Stimulated activated CD8-positive, alpha-beta memory T cell treated with anti-CD3 and anti-CD28 coated beads, Interleukin-4, amount 100 ng/mL, for 4 hours (primary cell): Measurements from ENCODE around the gene TEAD1.
"Not testable (repeated sequence)": the region's sequence is repeated elsewhere in the genome, so short reads cannot be mapped to it uniquely, and the experiment has no call there.

Experiments
- DNase-seq, 2 donors: peaks; one replicate each; pipeline ENCODE4 v3.0.0-alpha.2; 2020; ENCODE audit warnings: low read depth in 2 of 2, low spot score in 1 of 2

TEAD1 gene

DNA sequence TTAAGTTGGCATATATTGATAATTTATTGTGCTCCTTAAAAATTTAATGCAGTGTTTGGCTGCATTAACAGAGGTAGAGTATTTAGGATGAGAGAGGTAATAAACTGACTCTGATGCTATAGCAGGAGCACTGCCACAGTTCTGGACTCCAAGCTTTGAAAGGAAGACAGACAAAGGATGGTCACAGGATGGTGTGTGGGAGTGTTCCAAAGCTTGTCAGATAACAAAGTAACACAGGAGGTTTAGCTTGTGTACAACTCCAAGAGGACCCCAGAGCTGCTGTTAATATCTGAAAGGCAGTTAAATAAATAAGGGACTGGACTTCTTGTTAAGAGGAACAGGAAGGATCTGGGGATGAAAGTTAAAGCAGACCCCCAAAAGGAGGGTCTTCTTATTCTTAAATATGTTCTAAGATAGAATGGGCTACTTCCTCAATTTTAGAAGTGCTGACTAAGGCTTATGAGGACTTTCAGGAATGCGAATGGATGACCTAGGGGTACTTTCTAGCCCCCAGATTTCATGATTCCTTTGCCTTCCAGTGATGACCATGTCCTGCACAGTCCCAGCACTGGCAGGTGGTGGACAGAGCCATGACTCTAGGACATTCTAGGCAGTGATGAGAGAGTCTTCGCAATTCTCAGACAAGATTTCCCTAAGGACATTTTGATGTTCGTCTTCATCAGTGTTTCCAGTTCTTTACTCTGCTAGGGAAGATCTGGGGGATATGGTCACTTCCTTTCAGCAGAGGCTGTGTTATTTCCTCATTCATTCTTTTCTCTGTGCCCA is 185.8 kb downstream of the TEAD1 start:
- DNase-seq = no peak

DNA sequence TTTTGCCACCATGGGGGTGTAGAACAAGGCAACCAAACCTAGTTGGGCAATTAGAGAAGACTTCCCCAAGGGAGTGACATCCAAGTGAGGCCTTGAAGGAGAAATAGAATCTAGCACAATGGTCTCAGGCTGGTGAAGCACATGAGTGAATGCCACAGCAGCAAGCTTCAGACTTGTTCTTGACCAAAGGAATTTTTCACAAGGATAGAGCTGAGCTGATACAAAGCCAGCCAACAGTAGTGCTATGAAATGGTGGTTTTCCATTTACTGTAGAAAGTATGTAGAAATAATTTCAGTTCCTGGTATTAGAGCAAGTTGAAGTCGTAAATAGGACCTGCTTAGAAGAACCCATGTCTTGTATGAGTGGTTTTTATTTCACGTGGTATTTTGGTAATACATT is 186.6 kb downstream of the TEAD1 start:
- DNase-seq = no peak

DNA sequence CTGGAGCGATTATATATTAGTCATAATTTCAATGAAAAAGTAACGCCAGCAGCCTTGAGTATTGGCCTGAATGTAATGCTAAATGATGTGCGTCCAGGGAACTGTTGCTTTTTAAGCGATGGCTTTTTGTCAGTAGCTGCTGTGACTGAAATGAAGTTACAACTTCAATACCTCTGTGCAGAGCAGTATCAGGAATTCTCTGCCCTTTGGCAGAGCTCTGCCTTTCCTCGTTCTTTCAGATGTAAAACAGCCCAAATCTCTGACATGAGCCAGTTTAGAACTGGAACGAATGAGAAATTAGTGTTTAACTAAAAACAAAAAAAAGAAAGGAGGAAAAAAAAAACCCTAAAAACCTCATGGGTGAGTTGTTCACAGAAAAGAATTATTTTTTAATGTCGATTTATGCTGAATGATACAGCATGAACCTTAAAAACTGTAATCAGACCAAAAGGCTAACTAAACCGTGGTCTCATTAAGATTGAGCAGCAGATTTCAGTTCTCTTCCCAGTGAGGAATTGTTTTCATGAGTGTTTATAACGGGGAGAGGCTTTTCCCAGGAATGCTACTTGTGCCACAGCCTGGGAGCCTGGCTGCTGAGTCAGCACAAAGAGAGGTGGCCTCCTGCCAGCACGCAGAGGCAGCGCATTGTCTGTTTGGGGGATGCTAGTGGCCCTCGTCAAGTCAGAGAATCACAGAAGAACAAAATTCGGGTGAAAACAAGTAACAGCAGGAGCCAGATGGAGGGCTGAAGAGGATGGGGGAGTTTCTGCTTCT is 188.7 kb downstream of the TEAD1 start:
- DNase-seq = no peak

DNA sequence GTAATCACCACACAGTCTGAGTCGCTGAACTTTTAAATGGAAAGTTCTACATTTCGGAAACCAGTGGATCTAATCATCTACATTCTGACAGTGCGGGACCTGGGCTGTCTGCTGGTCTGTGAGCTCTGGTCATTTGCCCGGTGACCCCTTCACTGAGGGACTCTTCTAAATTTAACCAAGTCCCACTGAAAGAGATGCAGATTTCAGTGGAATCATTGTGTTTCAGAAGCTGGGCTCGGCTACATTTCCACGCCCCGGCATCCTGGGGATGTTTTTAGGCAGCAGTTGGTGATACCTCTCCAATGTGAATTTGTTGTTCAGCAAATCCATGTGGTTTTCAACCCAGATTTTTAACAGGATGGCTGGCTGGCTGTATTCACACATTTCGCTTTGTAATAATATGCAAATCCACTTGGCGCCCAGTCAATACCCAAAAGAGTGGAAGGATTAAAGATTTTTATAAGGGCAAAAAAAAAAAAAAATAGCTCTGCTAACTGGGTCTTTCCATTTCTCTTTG is 189.4 kb downstream of the TEAD1 start:
- no peak for DNase-seq

DNA sequence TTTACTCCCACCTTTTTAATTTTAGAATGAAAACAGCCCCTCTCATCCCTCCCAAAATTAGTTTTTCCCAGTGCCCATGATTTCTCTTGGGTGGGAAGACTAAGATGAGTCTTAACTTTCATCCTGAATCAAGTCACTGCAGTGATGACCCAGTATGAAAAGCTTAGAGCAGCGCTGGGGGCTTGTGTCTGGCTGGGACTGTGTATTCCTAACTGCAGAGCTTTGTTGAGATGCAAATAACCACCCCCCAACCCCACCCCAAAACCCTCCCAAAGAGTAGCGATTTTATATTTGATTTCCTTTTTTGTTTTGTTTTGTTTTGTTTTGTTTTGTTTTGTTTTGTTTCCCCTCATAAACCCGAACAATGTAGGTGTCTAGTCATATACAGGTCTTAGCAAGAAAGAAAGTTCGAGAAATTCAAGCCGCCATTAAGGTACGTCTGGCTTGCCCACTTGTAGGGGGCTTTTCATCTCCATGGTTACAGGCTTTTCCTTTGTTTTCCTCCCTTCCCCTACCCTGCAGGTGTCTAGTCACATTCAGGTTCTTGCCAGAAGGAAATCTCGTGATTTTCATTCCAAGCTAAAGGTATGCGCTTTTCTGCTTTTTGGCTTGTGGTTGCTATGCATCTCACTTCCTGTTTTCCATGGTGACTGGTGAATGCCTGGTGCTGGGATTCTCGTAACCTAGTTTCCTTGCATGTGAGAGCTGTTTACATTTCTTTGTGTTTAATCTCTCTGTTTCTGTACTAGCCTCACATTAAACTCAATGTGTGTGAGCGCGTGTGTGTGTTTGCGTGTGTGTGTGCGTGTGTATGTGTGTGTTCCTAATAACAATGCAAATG is 190.3 kb downstream of the TEAD1 start:
- DNase-seq = no peak

DNA sequence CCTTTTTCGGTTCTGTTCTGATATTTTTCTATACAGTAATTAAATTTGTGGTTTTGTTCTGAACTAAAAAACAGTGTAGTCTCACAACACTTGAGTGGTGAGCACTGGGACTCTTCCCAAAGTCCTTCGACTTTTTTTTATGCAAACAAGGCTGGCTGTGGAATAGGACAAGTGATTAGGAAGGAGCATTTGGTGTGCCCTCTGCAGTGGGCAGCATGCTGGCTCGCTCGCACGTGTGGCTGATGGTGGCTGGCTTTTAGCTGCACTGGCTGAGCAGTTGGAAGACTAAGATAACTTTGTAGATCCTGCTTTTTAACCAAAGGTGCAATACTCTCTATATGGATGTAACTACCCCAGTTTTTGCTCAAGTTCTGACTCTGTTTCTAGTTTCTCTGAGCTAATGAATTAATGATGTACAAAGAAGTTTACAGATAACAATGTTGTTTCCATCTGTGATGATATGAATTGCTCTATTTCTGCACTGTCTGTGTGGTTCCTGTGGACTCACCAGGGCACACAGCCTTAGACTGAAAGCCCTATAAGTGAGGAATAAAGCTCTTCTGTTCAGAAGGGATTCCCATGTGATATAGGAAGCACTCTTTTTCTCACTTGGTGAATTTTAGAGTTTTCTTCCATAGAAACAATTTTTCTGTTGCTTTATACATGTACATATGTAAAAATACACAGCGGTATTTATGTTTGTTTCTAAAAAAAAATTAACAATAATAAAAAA is 191.8 kb downstream of the TEAD1 start:
- no peak for DNase-seq

DNA sequence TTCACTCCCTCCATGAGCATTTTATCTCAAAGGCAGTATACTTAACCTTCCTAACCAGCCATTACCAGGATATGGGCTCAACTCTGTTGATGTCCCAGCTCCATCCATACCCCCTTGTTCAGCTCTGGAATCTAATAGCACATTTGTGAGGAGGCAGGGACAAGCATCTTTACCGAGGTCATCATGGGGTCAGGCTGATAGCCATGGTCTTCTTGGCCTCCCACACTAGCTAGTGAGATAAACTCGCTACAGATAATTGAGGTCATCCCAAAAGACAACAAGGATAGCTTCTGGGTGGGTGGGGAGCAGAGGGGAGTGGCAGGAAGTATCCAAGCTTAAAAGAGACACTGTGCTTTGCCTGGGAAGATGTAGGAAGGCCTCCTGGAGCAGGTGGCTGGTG is 193.3 kb downstream of the TEAD1 start:
- no peak for DNase-seq

DNA sequence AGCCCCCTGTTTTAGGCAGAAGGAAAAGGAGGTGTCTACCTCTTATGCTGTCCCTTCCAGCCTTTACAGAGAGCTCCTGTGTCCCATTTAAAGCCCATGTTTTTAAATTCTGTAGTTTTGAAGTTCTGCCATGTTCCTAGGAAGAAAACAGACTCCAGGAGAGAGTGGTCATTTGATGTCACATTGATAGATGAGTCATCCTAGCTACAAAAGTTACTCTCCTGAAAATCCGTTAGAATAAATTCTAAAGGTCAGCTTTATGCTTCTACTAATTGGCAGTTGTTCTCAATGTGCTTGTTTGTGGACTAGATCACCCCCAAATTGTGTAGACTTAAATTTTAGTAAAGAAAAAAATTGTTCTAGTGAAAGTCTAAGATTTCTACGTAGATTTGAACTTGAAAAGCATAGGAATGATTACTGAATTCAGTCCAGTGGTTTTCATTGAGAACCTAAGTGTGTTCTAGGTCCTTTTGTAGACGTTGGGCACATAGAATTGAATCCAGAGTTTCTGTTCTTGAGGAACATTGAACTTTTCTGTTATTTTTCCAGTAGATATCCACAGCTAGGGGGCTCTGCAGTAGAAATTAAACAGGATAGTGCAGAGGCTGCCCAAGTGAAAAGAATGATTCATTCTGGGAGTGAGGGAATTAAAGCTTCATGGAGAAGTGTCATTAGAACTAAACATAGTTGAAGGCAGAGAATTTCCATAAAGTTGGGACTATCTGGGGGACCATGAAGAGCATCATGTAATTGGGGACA is 194.3 kb downstream of the TEAD1 start:
- no peak for DNase-seq

DNA sequence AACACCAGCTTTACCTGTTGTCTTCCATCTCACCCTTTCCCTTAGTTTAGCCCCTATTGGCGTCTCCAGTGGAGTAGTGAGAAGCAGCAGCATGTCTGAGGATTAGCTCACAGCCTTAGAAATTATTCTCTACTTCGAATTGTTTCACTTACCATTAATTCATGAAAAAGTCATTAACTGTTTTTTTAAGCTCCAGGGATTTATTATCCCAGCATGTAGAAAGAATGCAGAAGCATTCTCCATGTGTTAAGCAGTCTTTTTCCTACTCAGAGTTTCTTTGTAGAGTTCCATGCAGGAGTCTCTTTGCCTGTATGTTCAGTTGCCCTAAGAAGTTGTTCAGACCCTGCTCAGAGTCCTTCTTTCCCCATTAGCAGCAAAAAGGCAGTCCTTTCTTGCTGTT is 197.0 kb downstream of the TEAD1 start:
- no peak for DNase-seq

DNA sequence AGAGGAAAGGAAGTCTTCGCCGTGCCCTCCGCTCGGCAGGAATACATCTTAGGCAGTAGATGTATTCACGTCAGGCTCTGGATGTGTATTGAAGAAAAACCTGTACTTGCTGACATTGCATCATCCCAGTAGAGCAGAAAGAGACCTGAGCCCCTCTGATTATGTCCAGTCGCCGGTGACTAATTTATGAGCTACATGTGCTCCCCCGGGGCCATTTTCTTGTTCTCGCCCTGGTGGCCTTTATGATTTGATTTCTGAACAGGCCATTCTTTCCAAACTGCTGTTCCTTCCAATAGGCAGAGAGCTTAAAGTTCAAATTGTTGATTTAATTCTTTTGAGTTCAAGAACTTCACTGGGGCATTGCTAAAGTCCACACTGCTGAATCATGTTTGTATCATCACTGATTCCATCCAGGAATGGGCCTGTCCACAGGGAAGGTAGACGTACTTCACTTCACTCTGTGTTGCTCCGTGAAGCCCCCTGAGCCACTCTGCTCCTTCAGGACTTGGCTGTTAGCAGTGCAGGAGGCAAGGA is 197.6 kb downstream of the TEAD1 start:
- no peak for DNase-seq

DNA sequence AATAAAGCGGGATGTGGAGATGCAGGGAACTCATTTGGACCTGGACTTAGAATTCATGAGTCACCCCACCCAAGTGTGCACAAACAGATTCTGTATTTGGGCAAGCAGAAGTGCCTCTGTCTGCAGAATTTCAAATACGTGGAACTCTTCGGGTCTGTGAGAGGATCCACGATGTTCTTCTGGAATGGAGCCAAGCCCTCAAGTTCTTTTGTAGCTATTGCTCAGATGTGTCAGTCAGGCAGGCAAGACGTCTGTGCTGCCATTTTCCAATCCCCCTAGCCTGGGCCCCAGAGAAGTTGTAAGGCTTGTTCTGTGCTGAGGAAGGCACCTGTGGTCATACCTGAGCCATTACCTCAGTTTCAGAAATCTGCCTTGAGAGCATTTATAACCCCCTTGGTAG is 202.1 kb downstream of the TEAD1 start:
- DNase-seq = no peak

DNA sequence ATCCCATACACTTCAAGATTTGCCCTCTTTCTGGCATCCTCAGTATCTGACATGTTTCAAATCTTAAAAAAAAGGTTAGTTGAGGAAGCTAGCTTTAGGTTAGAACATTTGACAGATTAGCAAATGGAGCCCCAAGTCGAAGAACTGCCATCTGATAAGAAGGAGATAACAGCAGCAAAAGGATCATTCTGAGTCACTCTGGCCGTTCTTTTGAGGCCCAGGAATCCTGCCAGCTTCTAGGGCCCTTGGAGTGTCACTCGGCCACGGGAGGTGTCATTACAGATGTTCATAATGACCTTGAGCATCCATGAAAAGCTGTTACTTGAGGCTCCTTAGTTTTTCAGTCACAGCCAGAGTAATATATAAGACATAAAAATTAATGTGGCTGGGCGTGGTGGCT is 202.8 kb downstream of the TEAD1 start:
- DNase-seq = no peak

DNA sequence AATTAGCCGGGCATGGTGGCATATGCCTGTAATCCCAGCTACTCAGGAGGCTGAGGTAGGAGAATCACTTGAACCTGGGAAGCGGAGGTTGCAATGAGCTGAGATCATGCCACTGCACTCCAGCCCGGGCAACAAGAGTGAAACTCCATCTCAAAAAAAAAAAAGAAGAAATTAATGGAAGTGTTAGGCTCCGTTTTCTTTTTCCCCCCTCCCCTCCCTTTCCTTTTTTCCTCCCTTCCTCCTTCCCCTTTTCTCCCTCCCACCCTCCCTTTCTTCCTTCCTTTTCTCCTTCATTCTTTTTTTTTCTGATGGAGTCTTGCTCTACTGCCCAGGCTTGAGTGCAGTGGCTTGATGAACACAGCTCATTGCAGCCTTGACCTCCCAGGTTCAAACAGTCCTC is 203.3 kb downstream of the TEAD1 start:
- not testable (repeated sequence) for DNase-seq

DNA sequence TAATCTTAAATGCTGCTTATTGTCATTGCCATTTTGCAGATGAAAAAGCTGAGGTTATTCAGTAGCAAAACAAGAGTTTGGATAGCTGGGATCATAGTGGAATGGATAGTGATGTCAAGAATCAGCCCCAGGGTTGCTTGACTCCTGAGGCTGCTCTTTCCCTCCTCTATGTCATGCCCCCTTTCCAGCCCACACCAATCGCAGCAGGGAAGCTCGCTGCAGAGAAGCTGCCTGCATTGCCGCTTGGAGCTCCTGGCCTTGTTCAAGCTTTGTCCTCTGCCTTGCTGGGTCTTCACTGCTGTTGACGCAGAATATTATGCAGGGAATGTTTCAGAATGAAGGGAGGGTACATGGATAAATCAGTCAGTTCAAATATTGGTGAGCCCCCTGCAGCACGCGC is 206.1 kb downstream of the TEAD1 start:
- DNase-seq = no peak

DNA sequence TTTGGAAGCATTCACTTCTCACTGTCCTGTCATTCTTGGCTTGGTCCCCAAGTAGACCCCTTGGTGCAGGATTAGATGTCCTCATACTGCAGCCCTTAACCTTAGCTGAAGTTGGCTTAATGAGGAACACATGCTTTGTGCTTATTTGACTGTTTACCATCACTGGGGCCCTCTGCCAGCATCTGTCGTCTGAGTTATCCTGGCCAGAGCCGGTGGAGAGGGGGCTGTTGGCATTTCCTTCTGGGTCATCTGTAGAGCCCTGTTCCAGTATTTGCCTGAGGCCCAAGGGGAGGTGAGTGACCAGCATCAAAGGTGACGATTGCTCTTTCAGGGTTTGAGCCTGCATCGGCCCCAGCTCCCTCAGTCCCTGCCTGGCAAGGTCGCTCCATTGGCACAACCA is 208.4 kb downstream of the TEAD1 start:
- DNase-seq = no peak

DNA sequence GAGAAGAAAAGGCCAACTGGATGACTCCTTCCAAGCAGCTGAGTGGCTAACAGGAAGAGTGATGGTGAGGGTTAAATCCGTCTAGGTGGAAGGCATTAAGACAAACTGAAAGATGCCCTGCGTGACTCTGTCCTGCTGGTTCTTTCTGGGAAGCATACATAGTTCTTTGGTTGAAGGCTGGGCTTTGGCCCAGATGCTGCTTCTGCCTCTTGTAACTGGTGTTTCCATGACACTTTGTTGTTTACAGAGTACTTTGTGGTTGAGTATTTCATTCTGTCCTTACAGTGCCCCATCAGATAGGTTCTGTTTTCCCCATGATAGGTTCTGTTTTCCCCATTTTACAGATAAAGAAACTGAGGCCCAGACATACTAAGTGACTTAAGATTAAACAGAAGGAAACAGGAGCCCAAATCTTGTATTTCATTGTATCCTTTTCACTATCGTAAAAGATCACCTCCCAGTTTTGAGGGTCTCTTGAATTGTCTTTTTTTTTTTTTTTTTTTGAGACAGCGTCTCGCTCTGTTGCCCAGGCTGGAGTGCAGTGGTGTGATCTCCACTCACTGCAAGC is 210.6 kb downstream of the TEAD1 start:
- DNase-seq = no peak

DNA sequence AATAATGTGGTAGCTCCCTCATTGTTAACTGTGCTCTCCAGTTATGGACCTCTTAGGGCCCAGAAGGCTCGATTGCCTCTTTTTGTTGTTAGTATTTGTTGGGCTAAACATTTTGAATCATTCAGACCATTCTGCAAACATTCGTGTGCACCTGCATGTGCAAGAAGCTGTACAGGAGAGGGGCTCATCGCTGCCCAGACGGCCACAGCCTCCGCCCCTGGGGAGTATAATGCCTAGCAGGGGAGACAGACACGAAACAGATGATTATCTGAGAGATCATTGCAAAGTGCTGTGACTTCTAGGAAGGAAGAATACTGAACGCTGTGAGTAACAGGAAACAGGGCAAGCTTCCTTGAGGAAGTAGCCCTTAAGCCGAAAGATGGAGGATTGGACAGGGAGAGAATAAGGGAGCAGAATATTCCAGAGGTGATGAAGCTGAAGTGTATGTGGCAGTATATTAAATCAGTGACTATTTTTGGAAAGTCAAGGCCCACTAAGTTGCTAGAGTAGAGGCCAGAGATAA is 211.6 kb downstream of the TEAD1 start:
- no peak for DNase-seq

DNA sequence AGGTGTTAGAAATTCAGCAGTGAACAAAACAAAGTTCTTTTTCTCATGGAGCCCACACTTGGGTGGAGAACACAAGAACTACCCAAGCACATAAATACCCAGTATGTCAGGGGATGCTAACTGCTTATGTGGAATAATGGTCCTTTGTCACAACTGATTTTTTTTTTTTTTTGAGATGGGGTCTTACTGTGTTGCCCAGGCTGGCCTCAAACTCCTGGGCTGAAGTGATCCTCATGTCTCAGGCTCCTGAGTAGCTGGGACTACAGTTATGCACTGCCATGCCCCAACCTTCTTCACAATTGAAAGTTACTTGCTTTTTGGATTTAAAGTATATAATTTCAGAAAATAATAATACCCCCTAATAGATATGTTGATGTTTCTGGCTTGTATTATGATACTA is 212.3 kb downstream of the TEAD1 start:
- no peak for DNase-seq

DNA sequence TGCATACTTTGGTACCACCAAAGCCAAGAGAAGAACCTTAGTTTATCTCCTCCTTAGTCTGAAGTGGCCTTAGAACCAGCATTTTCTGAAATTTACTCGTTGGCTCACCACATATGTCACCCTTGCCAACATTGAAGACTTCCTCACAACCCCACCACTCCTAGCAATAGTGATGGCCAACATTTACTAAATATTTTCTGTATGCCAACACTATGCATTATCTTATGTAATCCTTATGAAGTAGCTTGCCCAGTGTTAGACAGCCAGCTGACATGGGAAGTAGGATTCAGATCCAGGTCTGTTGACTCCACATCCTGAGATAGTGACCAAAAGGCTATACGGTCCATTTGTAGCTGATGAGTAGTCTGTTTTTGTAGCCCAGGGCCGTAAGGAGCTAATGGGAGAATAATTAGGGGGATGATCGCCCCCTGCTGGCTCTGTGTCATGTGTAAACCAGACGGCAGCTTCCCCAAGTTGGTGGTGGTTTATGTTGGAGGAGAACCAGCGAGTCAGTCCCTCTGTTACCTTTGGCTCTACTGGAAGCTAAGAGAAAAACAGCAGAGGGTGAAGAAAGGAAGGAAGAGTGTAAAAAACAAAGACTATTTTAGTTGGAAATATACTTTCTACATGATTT is 214.4 kb downstream of the TEAD1 start:
- peak; percentile 7 to 47 for DNase-seq
